HG02870 (cell line): ENCODE measurements around the gene GYPC.
"Not testable (repeated sequence)": the region's sequence is repeated elsewhere in the genome, so short reads cannot be mapped to it uniquely, and the experiment has no call there.

Source experiments
- ATAC-seq: cut with Tn5 transposase; IDR thresholded peaks from one replicate; pipeline ENCODE4 v1.9.1; 2021; ENCODE audit warnings: mild to moderate bottlenecking, moderate library complexity; ENCODE audit not compliant: unreplicated experiment

GYPC gene

DNA sequence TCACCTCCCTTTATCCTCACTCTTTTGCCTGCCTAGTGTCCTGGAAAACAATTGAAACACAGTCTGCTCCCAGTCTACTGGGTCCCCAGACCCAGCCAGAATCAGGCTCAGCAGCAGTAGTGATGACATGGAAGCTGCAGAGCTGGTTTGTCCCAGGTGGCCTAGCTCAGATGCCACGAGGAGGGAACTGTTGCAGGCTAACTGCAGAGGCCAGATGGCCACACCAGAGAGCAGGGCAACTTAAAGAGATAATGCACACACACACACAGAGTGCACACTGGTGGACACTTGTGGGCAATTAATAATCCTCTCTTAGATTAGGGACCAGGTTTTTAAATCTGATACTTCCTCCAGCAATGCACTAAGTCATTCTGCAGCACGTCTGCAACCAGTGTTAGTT lies 42.4 kb downstream of the GYPC start:
- no peak for ATAC-seq

DNA sequence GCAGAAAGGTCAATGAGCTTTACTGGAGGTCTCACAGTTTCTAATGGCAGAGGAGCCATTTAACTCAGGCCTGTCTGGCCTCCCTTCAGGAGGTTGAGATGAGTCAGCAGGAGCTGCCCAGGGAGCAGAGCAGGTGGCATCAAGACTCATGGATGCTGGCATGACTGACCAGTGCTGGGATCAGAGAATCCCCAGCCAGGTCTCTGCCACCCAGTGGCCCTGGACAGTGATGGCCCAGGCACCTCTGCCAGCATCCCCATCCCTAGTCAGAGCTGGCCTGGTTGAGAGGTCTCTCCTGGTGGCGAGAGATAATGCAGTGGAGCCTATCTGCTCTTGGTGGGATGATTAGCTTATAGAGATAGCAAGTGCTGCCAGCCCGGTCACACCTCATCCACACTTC lies 43.1 kb downstream of the GYPC start:
- ATAC-seq: no peak

DNA sequence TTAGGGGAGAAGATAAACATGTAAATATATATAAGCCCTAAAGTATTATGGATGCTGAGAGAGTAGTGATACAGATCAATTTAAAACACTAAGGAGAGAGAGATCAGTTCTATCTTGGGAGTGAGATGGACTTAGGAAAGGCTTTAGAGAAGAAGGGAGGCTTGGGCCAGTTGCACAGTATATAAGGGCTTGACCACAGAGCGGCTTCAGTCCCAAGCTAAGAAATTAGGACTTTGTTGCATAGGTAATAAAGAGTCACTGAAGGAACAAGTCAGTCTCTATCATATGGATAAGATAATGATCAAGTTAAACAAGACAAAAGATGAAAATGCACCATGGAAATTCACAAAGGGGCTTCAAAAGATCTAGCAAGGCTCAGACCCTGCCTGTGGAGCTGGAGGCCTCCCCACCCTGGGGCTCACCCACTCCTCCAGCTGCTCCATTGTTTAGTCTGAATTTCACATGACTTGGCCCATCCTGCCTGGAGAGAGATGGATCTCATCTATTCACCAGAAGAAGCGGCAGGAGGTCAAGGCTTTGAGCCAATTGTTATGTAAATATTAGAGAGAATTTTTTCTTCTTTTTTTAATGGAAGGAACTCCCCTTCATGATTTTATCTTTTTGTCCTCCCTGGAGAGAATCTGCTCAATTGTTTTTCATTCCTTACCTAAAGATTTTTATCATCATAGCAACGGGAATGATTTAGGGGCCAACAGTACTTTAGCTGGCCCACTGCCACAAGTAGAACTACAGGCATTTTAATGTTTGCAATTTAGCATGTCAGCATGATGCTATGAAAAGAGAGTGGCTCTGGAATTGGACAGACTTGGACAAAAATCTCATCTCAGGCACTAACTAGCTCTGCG lies 44.0 kb downstream of the GYPC start:
- ATAC-seq: no peak

- no peak for ATAC-seq
Observed at GRCh38 chr2:126700677-126701076, 44.7 kb downstream of the GYPC start.

DNA sequence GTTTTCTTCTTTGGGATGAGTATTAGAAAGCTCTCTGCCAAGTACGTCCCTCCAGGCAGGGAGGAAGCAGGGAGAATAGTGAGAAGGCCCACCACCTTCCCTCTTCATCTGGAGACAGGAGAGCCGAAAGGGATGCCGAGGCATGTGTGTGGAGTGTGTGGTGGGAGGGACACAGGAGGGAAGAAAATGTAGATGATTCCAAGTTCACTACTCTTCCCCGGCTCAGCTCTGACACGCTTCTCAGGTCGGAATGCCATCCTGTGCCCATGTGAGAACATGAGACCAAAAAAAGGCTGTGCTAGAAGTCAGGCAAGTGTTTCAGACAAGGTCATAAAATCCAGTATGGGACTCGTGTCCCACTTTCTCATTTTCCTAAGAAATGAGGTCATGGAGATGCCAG lies 47.4 kb downstream of the GYPC start:
- no peak for ATAC-seq

- no peak for ATAC-seq
Observed at GRCh38 chr2:126704434-126705160, 48.6 kb downstream of the GYPC start.

DNA sequence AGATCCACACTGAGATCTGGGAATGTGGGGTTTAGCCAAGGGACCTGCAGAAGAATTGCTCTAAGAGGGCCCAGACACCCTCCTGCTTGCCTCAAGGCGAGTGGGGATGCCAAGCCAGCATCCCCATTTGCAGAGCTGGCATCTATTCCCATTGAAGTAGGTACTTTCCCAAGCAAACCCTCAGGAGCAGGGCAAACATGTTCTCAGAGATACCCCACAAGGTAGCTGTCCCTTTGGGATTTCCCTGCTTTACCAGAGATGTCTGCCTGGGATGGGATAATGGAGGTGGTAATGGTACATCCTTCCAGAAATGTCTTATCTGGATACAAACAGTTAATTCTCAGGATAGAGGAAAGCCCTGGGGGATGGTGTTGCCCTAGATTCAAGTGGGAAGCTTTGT lies 51.2 kb downstream of the GYPC start:
- ATAC-seq: no peak

DNA sequence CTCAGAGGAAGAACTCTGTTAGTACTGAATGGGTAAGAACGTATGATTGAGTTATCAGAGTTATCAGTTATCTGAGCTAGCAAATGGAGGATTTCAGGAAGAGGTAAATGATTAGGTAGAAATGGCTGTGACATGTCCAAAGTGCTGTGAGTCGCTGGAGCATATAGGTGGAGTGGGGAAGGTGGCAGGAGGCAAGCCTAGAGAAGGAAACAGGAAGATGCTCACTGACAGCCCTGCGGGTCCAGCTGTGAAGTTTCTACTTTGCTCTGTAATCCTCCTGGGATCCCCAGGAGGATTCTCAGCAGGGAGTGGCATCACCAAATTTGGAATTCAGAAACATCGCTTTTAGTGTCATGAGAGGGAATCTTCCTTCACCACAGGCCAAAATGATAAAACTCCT lies 52.0 kb downstream of the GYPC start:
- ATAC-seq: no peak

DNA sequence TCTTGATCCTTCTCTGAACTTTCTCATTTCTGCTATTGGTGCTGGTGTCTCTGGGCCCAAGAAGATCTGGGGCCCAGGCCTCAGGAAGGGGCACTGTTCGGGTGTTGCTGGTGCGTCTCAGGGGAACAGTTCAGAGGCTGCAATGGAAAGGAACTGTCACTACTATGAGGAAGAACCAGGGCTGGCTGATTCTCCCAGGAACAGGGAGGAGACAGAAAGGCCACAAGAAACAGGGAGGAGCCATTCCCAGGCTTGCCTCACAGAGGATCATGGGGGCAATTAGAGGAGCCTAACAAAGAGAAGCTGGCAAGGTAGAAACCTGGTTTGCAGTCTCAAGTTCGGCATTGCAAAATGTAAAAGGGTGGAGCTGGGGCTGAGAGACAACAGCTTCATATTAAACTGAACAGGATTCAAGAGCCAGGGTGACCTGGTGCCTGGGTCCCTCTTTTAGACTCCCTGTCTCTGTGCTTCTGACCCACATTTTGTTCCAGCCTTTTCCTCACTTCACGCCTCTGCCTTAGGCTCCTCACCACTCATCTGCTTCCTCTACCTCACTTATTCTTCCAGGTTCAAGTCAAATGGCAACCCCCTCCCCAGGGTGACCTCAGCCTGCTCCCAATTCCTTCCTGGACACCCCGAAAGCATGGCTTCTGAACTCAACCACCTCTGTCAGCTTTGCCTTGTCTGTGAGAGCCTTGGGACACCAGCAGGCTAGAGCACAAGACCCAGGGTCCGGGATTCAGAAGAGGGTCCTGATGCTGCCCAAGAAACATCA lies 58.4 kb downstream of the GYPC start:
- ATAC-seq: no peak

GRCh38 chr2:126715111-126715510 lies 59.2 kb downstream of the GYPC start:
- no peak for ATAC-seq

- no peak for ATAC-seq
Observed at GRCh38 chr2:126715576-126716406, 59.8 kb downstream of the GYPC start.

GRCh38 chr2:126717277-126717676 lies 61.3 kb downstream of the GYPC start:
- ATAC-seq: not testable (repeated sequence)

- no peak for ATAC-seq
Observed at GRCh38 chr2:126717928-126718327, 62.0 kb downstream of the GYPC start.

DNA sequence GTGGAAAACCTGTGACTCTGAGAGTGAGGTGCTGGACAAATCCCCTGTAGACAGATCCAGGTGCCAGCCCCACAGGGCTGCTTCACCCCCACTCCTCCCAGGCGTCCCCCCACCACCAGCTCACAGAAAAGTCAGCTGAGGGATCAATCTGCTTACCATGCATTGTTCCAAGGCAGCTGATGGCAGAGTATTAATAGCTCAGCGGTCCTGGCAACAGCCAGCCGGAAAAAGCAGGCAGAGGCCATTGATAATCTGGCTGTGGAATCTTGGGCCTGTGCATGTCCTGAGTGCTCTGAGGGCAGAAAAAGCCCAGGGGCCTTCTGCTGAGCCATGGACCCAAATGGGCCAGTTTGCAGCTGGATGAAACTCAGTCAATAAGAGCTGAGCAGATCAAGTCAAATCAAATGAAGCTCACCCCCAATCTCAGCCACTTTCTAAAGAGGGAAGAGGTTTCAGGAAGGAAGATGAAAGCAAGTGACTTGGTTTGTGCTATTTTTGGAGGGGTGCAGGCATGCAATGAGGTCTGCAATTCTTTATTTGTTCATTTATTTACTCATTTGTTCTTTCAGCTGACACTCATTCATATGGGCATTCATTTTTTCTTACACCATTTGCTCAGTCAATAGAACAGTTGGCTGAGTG lies 63.4 kb downstream of the GYPC start:
- ATAC-seq: no peak

DNA sequence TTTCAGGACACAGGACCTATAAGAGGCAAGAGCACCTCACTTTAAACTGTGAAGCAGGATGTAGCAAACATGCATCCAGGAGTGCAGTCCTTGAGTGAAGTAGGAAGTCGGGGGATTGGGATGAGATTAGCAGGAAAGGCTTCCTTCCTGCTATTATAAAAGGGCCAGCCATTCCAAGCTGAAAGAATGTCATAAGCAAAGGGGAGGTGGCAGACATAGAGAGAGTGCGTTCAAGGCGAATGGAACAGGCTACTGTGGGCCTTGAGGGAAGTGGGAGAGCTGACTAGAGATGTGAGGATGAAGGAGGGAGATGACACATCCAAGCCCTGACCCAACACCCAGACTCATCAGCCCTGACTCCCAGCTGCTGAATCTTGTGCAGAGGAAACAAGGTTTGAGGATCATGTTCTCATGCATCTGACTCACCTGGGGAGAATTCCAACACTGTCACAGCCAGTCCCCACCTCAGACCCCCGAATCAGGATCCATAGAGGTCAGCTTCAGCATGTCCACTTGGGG lies 63.9 kb downstream of the GYPC start:
- ATAC-seq: no peak

DNA sequence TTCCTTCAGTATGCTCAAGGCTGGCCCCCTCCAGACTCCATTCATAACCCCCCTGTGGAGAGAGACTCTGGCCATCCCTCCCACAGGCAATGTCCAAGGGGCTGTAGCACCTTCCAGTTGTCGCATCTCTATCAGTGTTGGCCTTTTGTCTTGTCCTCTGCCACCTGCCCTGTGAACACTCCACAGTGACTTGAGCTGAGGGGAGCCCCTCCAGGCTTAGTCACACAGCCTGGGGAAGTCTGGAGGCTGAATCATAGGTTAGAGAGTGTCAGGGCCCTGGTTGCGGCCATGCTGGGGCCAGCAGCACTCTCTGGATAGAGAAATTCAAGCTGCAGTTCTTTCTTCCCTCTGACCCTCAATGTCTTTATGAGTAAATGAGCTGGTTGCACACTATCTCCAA lies 64.7 kb downstream of the GYPC start:
- ATAC-seq: no peak

- no peak for ATAC-seq
Observed at GRCh38 chr2:126722081-126722480, 66.1 kb downstream of the GYPC start.

DNA sequence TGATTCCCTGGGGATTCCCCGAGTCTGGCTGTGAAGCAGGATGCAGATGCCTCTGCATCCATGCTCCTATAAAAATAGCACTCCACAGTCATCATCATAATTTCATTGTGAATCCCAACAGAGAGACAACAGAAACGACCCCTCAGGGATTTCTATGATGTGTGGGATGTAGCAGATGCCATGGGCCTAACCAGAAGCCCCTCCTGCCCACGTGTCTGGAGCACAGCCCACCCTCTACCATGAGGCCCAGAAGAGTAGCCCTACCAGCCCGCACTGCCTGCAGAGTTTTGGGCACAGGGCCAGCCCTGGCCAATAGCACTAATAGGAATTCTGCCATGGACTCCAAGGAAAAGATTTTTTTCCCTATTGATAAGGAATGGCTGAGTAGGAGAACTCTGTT lies 66.6 kb downstream of the GYPC start:
- no peak for ATAC-seq

DNA sequence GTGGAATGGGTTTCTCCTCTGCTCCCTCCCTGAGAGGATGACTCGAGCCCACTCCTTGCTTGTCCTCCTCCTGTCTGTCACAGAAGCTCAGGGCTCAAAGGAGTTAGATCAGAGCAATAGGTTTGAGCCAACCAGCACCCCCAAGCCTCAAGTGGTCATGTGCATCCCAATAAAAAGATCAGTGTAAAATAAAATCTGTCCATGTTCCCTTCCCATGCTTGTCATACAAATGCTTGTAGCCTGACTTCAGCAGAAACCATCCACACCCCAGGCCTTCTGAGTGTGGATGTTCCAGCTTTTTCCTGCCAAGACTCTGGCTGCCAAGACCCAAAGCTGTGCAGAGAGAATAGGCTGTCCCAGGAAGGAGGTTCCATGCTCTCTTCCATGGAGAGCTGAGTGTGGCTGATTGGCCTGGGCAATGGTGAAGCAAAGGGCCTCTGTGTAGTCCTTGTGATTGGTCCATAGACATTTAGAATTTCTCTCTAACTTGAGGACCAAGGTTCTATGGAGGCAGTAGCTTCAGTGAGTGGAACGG lies 67.4 kb downstream of the GYPC start:
- no peak for ATAC-seq

- ATAC-seq: no peak
Observed at GRCh38 chr2:126725580-126725979, 69.6 kb downstream of the GYPC start.
